SK-N-SH (cell line): ENCODE data around the gene SMIM29.

Experiments
- CTCF ChIP-seq: fragments of 200-600 bp; sonication (generic); IDR thresholded peaks from 2 replicates; pipeline ENCODE4 v1.6.1; 2017; ENCODE audit warnings: antibody characterized with exemption, mild to moderate bottlenecking, moderate library complexity
- EP300 ChIP-seq, 2 experiments: IDR thresholded peaks; 2 replicates each; pipeline versions ENCODE4 v1.4.0 to v1.6.1; 2012; ENCODE audit warnings: borderline replicate concordance in 1 of 2, low read depth in 1 of 2, low read length in 1 of 2
- FOXM1 ChIP-seq: IDR thresholded peaks from 2 replicates; pipeline ENCODE4 v1.4.0; 2012; ENCODE audit warnings: low read depth, mild to moderate bottlenecking
- MXI1 ChIP-seq: IDR thresholded peaks from 2 replicates; pipeline ENCODE4 v1.6.1; 2012; ENCODE audit warnings: mild to moderate bottlenecking, low read depth, low read length, improper control_type of control experiment
- POLR2AphosphoS5 ChIP-seq: IDR thresholded peaks from 2 replicates; pipeline ENCODE4 v1.6.1; 2012; ENCODE audit warnings: low read depth, low read length
- TAF1 ChIP-seq: IDR thresholded peaks from 2 replicates; pipeline ENCODE4 v1.6.1; 2012; ENCODE audit warnings: low read depth, mild to moderate bottlenecking, low read length, moderate library complexity, borderline replicate concordance

- TF ChIP-seq CTCF (no peak), FOXM1 (no peak), MXI1 (no peak), TAF1 (no peak), EP300 (IDR thresholded peaks at IDR 0.05; ENCODE audit: borderline replicate concordance in 1 of 2, low read depth in 1 of 2, low read length in 1 of 2) (no peak), POLR2AphosphoS5 (no peak)
Measured at GRCh38 chr6:34241351-34242215, 7.2 kb downstream of the SMIM29 start.
